GM18505 (cell line): Measurements from ENCODE around the gene SLC25A20.

Source experiments
- ATAC-seq: cut with Tn5 transposase; IDR thresholded peaks from one replicate; pipeline ENCODE4 v1.9.1; 2021; ENCODE audit not compliant: unreplicated experiment
- POLR2A ChIP-seq: IDR thresholded peaks from 4 replicates; pipeline ENCODE4 v1.6.1; 2011; ENCODE audit warnings: borderline replicate concordance; ENCODE audit not compliant: insufficient read depth, insufficient read length; ENCODE audit errors: extremely low read depth

Gene SLC25A20

GRCh38 chr3:48879307-48879993, 19.2 kb downstream of the SLC25A20 start:
- TF ChIP-seq POLR2A = no peak
- ATAC-seq = no peak

- no peak for TF ChIP-seq POLR2A
- no peak for ATAC-seq
Observed at GRCh38 chr3:48877671-48878070, 21.0 kb downstream of the SLC25A20 start.

DNA sequence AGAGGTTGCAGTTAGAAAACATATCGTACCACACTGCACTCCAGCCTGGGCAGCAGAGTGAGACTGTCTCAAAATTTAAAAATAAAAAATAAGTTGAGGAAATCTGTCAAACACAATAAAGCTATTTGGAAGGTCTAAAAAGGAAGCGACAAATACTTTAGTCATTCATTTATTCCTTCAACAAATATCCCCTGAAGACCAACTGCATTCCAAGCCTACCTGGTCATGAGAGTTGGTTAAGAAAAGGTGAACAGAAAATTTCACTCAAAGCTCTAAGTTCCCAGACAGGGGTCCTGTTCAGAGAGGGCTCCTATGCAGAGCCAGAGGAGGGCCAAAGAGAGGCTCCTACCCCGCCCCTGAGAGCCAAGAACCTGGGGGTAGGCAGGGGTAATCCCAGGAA, 35.6 kb downstream of the SLC25A20 start:
- ATAC-seq = no peak
- TF ChIP-seq POLR2A = no peak

- ATAC-seq = no peak
- TF ChIP-seq POLR2A = no peak
Observed at GRCh38 chr3:48859206-48859605, 39.5 kb downstream of the SLC25A20 start.

DNA sequence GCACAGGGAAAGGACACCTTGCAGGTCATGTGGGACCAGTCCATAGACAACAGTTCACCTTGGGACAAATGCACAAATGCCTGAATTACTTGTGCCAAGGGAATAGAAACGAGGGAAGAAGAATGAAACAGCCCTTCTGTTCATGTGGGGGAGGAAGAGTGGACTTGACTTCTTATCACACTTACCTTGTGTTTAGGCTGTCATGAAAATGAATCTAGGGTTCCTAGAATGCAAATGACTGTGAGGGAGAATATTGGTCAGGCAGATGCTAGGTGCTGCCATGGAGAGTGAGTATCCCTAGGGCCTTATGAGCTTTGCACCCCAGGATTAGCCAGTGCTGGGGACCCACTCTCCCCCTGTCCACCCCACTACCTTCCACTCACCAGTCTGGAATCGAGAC, 40.0 kb downstream of the SLC25A20 start:
- no peak for TF ChIP-seq POLR2A
- ATAC-seq = no peak

DNA sequence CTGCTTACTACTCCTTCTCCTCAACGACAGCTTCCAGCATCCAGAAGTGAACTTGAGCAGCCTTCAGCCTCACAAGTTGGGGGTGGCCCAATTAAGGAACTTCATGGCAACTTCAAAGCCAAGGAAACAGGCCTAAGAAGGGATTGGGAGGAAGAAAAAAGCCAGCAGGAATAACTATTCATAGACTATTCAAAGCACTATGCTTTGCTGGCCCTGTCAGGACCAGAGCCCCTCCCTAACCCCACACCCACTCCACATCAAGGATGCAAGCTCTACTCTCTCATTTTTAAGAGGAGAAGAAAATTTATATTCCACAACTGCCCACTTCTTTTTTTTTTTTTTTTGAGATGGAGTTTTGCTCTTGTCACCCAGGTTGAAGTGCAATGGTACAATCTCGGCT, 41.0 kb downstream of the SLC25A20 start:
- TF ChIP-seq POLR2A = no peak
- no peak for ATAC-seq

DNA sequence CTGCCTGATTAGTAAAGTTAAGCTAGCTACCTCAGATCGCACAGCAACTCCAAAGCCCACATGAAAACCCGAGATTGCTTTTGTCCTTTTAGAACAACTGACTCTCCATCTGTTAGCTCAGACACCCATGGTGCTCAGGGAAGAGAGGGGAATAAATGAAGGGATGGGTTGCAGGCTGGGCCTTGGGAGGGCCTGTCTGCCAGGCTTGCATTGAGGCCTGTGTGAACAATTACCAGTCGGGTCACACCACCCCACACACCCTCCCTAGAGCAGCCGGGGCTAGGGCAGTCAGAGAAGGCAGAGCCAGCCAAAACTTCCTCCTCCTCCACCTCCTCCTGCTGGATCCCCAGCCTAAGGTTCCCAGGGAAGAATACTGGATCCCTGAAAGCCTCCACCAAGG, 42.2 kb downstream of the SLC25A20 start:
- no peak for ATAC-seq
- no peak for TF ChIP-seq POLR2A

DNA sequence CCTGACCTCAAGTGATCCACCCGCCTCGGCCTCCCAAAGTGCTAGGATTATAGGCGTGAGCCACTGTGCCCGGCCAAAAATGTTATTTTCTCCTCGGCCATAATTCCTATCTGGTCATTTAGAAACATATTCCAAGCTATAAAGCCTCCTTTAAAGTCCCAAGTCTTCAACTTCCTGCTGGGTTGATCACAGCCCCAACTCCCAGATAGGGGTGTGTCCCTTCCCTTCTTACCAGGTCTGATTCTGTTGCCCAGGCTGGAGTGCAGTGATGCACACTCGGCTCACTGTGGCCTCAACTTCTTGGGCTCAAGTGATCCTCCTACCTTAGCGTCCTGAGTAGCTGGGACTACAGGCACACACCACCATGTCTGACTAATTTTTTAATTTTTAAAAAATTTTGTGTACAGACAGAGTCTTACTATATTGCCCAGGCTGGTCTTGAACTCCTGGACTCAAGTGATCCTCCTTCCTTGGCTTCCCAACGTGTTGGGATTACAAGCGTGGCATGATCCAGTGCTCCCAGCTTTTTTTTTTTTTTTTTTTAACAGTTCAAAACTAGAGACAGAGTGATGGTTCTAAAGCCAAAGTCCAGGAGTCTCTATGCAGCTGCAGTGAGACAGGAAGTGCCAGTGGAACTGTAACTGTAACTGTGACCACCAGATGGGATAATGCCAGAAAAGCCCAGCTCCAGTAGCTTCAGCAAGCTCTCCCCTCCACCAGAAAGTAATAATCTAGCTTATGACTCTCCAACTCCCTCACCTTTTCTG, 42.8 kb downstream of the SLC25A20 start:
- no peak for ATAC-seq
- no peak for TF ChIP-seq POLR2A

GRCh38 chr3:48852151-48852550, 46.5 kb downstream of the SLC25A20 start:
- ATAC-seq = no peak

GRCh38 chr3:48851407-48851806, 47.3 kb downstream of the SLC25A20 start:
- TF ChIP-seq POLR2A = no peak
- ATAC-seq = no peak

More at GRCh38 chr3:48852151-48852550, 46.5 kb downstream of the SLC25A20 start:
- no peak for TF ChIP-seq POLR2A

DNA sequence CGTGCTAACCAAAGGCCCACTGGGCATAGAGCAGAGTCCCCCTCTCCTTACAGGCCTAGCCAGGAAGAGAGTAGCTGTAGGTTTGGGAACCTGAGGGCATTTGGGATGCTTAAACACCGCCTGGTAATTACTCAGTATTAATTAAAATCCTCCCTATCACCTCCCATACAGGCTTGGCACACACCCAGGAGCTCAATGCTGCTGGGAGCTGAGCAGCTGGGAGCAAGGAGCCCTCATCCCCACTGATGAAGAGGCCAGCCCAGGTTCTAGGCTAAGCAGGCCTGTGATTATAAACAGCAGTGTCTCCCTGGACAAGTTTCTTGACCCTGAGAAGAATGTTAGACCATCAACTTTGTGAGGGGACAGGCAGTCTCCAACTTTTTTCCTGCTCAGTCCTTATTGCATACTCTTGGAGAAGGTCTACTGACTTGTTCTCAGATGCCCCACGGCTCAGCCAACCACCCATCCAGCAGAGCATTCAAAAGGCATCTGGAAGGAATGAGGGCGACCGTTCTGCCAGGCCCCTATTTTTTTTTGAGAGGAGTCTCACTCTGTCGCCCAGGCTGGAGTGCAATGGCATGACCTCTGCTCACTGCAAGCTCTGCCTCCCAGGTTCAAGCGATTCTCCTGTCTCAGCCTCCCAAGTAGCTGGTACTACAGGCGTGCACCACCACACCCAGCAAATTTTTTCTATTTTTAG, 49.7 kb downstream of the SLC25A20 start:
- no peak for ATAC-seq
- TF ChIP-seq POLR2A = no peak

GRCh38 chr3:48847504-48848423, 50.9 kb downstream of the SLC25A20 start, which contains the start of gene PRKAR2A:
Gene PRKAR2A (minus strand): TSS chr3:48847874. CDS start chr3:48847596, 278 bp downstream.
- TF ChIP-seq POLR2A = peak; percentile 88
- ATAC-seq = peak; percentile 87
